Measurements from ENCODE around the gene RHOF. TPM values are rescaled to one million over a fixed set of nuclear protein-coding genes. Genes with fewer than 3 reads are reported as not detected.

RHOF gene
- total RNA-seq, 1 experiment from 2014 or later: 71.8 TPM

DNA sequence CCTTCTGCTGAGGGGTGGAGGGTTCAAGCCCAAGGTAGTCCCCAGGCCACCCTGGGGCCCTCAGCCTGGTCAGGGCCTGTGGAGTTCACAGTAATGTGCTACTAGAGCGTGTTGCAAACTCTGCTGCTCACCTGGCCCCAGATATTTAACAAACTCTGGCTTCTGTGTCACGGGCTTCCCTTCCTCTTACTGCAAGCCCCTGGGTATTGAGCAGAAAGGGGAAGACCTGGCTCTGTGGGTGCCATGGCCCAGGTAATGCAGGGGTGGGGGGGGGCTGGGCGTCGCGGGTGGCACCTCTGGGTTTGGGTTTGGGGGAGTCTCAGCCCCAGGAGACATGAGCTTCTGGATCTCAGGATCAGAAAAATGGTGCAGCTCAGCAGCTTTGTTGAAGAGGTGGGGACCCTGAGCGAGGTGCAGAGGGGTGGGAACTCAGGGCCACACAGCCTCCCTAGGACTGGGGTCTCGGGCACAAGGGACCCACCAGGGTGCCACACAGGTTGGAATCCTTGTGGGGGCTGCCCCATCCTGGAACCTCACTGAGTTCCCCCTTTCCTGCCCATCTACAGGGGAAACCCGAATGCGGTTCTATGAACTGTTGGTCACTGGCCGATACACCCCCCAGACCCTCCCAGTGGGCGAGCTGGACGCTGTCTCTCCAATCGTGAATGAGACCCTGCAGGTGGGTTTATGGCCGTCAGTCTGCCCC is 14.3 kb upstream of the RHOF start:
- DNase-seq (ENCODE audit: low read depth, low spot score) (no peak), ATAC-seq (no peak)
- Histone ChIP-seq H3K4me3 (ENCODE audit: low read depth in 2 of 2, low read length in 2 of 2) (no peak overlapping the region), H3K27ac (ENCODE audit: low read length) (peak overlapping the region; percentile 88; the same call in 1 of the 2 replicates), H3K27me3 (ENCODE audit: control insufficient read depth, insufficient read depth, low read length) (no peaks in the 10 kb centered on the region), H3K36me3 (ENCODE audit: control insufficient read depth, insufficient read depth, low read length) (peaks cover 8% of the 10 kb centered on the region), H3K9me3 (ENCODE audit: control insufficient read depth, insufficient read depth, low read depth, low read length) (no peaks in the 10 kb centered on the region), H3K4me1 (ENCODE audit: control insufficient read depth, insufficient read depth, low read length) (peaks cover 23% of the 10 kb centered on the region)
- CTCF ChIA-PET: interaction anchor here (0.6 to 1.0 kb wide), 2 partner anchors 11 to 16 kb away, joined by 3 to 10 read pairs; no protein-coding TSS in a partner anchor
- intact Hi-C loops (cut with micrococcal nuclease; ENCODE audit: unreplicated experiment): no loop called here
- no peak for TF ChIP-seq POLR2AphosphoS5 (IDR thresholded peaks at IDR 0.05; ENCODE audit: low read depth, low read length)
- TF ChIP-seq TCF7L2 (IDR thresholded peaks at IDR 0.05; ENCODE audit: low read depth, low read length): no peak
- TF ChIP-seq, protein P1, sequence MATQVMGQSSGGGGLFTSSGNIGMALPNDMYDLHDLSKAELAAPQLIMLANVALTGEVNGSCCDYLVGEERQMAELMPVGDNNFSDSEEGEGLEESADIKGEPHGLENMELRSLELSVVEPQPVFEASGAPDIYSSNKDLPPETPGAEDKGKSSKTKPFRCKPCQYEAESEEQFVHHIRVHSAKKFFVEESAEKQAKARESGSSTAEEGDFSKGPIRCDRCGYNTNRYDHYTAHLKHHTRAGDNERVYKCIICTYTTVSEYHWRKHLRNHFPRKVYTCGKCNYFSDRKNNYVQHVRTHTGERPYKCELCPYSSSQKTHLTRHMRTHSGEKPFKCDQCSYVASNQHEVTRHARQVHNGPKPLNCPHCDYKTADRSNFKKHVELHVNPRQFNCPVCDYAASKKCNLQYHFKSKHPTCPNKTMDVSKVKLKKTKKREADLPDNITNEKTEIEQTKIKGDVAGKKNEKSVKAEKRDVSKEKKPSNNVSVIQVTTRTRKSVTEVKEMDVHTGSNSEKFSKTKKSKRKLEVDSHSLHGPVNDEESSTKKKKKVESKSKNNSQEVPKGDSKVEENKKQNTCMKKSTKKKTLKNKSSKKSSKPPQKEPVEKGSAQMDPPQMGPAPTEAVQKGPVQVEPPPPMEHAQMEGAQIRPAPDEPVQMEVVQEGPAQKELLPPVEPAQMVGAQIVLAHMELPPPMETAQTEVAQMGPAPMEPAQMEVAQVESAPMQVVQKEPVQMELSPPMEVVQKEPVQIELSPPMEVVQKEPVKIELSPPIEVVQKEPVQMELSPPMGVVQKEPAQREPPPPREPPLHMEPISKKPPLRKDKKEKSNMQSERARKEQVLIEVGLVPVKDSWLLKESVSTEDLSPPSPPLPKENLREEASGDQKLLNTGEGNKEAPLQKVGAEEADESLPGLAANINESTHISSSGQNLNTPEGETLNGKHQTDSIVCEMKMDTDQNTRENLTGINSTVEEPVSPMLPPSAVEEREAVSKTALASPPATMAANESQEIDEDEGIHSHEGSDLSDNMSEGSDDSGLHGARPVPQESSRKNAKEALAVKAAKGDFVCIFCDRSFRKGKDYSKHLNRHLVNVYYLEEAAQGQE (IDR thresholded peaks at IDR 0.05; ENCODE audit: insufficient read depth in 1 of 2, low read depth in 2 of 2, low read length in 1 of 2): no peak
- TF ChIP-seq SIN3A (IDR thresholded peaks at IDR 0.05; ENCODE audit: borderline replicate concordance, insufficient read depth, low read depth, low read length): no peak
- BruUV-seq (replicated peaks): no TSS peak
- in situ Hi-C loops (cut with HindIII; ENCODE audit: low pct_unique_long_range_greater_than_20kb, low sequenced_read_pairs): no loop called here
- POLR2A ChIA-PET: interaction anchor here (0.7 kb wide), 1 partner anchor 20 kb away, joined by 4 read pairs; no protein-coding TSS in a partner anchor

DNA sequence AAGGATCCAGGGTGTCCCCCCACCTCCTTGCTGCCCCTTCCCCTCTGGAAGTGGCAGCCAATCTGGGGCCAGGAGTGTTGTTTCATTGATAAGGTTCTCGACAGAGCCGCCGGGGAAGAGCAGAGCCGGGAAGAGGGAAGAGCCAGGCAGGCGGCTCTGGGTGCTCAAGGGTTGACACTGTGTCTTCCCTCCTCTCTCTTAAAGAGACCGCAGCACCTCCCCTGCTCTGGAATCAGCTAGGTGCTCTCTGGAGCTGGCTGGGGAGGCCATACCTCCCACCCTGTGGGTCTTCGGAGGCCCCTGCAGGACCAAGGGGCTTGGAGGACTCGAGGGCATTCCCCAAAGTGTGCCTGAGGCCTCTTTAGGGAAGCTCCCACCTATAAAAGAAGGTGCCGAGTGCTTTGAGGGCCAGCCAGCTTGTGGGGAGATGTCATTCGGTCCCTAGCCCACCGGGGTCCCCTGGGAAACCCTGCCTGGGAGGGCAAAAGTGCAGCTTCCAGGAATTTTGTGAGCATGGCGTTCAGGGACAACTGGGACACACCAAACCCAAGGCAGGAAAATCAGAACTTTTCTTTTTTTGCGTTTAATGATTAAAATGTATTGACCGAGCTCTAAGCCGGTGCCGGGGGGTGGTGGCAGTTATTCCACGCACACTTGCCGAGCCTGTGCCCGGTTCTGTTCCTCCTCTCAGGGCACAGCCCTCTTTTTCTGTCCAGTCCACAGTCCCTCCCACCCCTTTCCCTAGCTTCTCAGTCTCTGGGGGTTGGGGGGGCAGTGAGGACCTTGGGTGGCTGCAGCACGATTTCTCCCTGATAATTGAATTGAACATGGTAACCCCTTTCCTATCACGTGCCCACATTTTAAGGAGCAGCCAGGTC is 13.3 kb upstream of the RHOF start:
- Histone ChIP-seq H3K9me3 (ENCODE audit: control insufficient read depth, insufficient read depth, low read depth, low read length) (no peaks in the 10 kb centered on the region), H3K27me3 (ENCODE audit: control insufficient read depth, insufficient read depth, low read length) (no peaks in the 10 kb centered on the region), H3K4me1 (ENCODE audit: control insufficient read depth, insufficient read depth, low read length) (peaks cover 23% of the 10 kb centered on the region), H3K27ac (ENCODE audit: low read length) (peak overlapping the region; percentile 88), H3K36me3 (ENCODE audit: control insufficient read depth, insufficient read depth, low read length) (peaks cover 8% of the 10 kb centered on the region), H3K4me3 (ENCODE audit: low read depth in 2 of 2, low read length in 2 of 2) (peak overlapping the region; percentile 55 to 62)
- ChIA-PET CTCF (interaction anchor here (0.6 kb wide), 1 partner anchor 17 kb away, joined by 3 read pairs; no protein-coding TSS in a partner anchor), POLR2A (interaction anchor here (0.7 to 0.9 kb wide), 2 partner anchors 9 to 19 kb away, joined by 3 to 4 read pairs; no protein-coding TSS in a partner anchor)
- ATAC-seq: no peak
- intact Hi-C loops (cut with micrococcal nuclease; ENCODE audit: unreplicated experiment) (no loop called here), in situ Hi-C loops (cut with HindIII; ENCODE audit: low pct_unique_long_range_greater_than_20kb, low sequenced_read_pairs) (no loop called here)
- no TSS peak for BruUV-seq (replicated peaks)
- no peak for DNase-seq (ENCODE audit: low read depth, low spot score)
- TF ChIP-seq TCF7L2 (IDR thresholded peaks at IDR 0.05; ENCODE audit: low read depth, low read length) (no peak), POLR2AphosphoS5 (IDR thresholded peaks at IDR 0.05; ENCODE audit: low read depth, low read length) (no peak), SIN3A (IDR thresholded peaks at IDR 0.05; ENCODE audit: borderline replicate concordance, insufficient read depth, low read depth, low read length) (no peak)
- TF ChIP-seq, protein P1 (IDR thresholded peaks at IDR 0.05; ENCODE audit: insufficient read depth in 1 of 2, low read depth in 2 of 2, low read length in 1 of 2): no peak
- TF ChIP-seq, protein P2, sequence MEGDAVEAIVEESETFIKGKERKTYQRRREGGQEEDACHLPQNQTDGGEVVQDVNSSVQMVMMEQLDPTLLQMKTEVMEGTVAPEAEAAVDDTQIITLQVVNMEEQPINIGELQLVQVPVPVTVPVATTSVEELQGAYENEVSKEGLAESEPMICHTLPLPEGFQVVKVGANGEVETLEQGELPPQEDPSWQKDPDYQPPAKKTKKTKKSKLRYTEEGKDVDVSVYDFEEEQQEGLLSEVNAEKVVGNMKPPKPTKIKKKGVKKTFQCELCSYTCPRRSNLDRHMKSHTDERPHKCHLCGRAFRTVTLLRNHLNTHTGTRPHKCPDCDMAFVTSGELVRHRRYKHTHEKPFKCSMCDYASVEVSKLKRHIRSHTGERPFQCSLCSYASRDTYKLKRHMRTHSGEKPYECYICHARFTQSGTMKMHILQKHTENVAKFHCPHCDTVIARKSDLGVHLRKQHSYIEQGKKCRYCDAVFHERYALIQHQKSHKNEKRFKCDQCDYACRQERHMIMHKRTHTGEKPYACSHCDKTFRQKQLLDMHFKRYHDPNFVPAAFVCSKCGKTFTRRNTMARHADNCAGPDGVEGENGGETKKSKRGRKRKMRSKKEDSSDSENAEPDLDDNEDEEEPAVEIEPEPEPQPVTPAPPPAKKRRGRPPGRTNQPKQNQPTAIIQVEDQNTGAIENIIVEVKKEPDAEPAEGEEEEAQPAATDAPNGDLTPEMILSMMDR (IDR thresholded peaks at IDR 0.05): no peak
